Fibroblast of lung (primary cell): ENCODE measurements around the gene PDE2A. TPM values are rescaled to one million over a fixed set of nuclear protein-coding genes. Genes with fewer than 3 reads are reported as not detected.
A peak's percentile ranks its signal among the peaks of the same experiment; 100 is the strongest.

Source experiments
- DNase-seq, 2 donors: peaks; one replicate each; pipeline versions ENCODE4 v3.0.0 to v3.0.0-alpha.2; 2010; ENCODE audit warnings: low read depth in 2 of 2
- H2AFZ ChIP-seq: 2 replicates; pipeline ENCODE4 v1.5.1; 2012; ENCODE audit warnings: low read length, control low read depth, inconsistent platforms
- H3K27ac ChIP-seq: 2 replicates; pipeline ENCODE4 v1.5.1; 2011; ENCODE audit warnings: low read length, control low read depth; ENCODE audit not compliant: insufficient read depth
- H3K27me3 ChIP-seq: 2 replicates; pipeline ENCODE4 v1.5.1; 2011; ENCODE audit warnings: mild to moderate bottlenecking, low read length; ENCODE audit not compliant: control insufficient read depth, insufficient read depth
- H3K36me3 ChIP-seq: 2 replicates; pipeline ENCODE4 v1.5.1; 2011; ENCODE audit warnings: low read length; ENCODE audit not compliant: control insufficient read depth, insufficient read depth
- H3K4me1 ChIP-seq: 2 replicates; pipeline ENCODE4 v1.5.1; 2011; ENCODE audit warnings: low read length; ENCODE audit not compliant: control insufficient read depth, insufficient read depth; ENCODE audit errors: extremely low read depth
- H3K4me2 ChIP-seq: 2 replicates; pipeline ENCODE4 v1.5.1; 2011; ENCODE audit warnings: low read length, control low read depth; ENCODE audit not compliant: insufficient read depth; ENCODE audit errors: extremely low read depth
- H3K4me3 ChIP-seq, 4 experiments: fragments of 200-600 bp in 1 of 4; sonication (generic) in 1 of 4; replicated peaks in 1 of 4; 2 replicates each; pipeline ENCODE4 v1.5.1; 2011 to 2016; ENCODE audit warnings: low read length in 4 of 4, low read depth in 3 of 4, mild to moderate bottlenecking in 3 of 4, control low read depth in 2 of 4, inconsistent platforms in 1 of 4, mixed read lengths in 1 of 4; ENCODE audit not compliant: insufficient read depth in 1 of 4; ENCODE audit errors: control extremely low read depth in 1 of 4
- H3K79me2 ChIP-seq: 2 replicates; pipeline ENCODE4 v1.5.1; 2012; ENCODE audit warnings: mild to moderate bottlenecking, low read length, inconsistent platforms; ENCODE audit not compliant: control insufficient read depth, insufficient read depth
- H3K9ac ChIP-seq: 2 replicates; pipeline ENCODE4 v1.5.1; 2011; ENCODE audit warnings: mild to moderate bottlenecking, low read length, control low read depth; ENCODE audit not compliant: insufficient read depth
- H3K9me3 ChIP-seq: 2 replicates; pipeline ENCODE4 v1.5.1; 2012; ENCODE audit warnings: low read depth, low read length; ENCODE audit not compliant: control insufficient read depth, insufficient read depth
- H4K20me1 ChIP-seq: 2 replicates; pipeline ENCODE4 v1.5.1; 2011; ENCODE audit warnings: low read length; ENCODE audit not compliant: control insufficient read depth, insufficient read depth; ENCODE audit errors: extremely low read depth
- CTCF ChIP-seq, 2 donors: IDR thresholded peaks in 1 of 2; conservative IDR thresholded peaks in 1 of 2; 1 replicate in 1 of 2; 2 replicates in 1 of 2; pipeline ENCODE4 v1.5.1; 2011 to 2012; ENCODE audit warnings: low read length in 2 of 2, control low read depth in 1 of 2, inconsistent platforms in 1 of 2, low read depth in 1 of 2, mild to moderate bottlenecking in 1 of 2
- EZH2 ChIP-seq: IDR thresholded peaks from 2 replicates; pipeline ENCODE4 v1.5.1; 2012; ENCODE audit warnings: low read length, control low read depth, mild to moderate bottlenecking; ENCODE audit errors: missing control alignments
- polyA plus RNA-seq, 2 donors: library from polyadenylated mRNA; depleted of rRNA in 1 of 2; stranded (reverse) in 1 of 2; unstranded in 1 of 2; fragments of >200 nt; gene quantifications; 2 replicates each; pipeline ENCODE4 v1.2.1, GENCODE V29; 2011 to 2012; ENCODE audit warnings: missing spikeins in 1 of 2
- total RNA-seq: library from RNA; depleted of rRNA; stranded (reverse); fragments of >200 nt; gene quantifications from 2 replicates; pipeline ENCODE4 v1.2.1, GENCODE V29; 2014

PDE2A gene
- total and polyA plus RNA-seq, 2 donors (not counting 1 experiment from before 2014, with no cell fraction given): 0.50 to 2.6 TPM

GRCh38 chr11:72605973-72606747 lies 68.1 kb downstream of the PDE2A start:
- peak in 1 of 2 donors; percentile 56 for DNase-seq
- no peak for TF ChIP-seq CTCF (conservative IDR thresholded peaks at IDR 0.05 in 1 of 2, IDR thresholded peaks at IDR 0.05 in 1 of 2; ENCODE audit: low read depth in 1 of 2, low read length in 2 of 2)
- peak; percentile 49 for TF ChIP-seq EZH2
- H4K20me1 ChIP-seq: no peaks in the 10 kb centered on the region
- H3K27me3 ChIP-seq: peaks cover 18% of the 10 kb centered on the region
- no peak overlapping the region for H3K27ac ChIP-seq
- no peak overlapping the region for H2AFZ ChIP-seq
- H3K36me3 ChIP-seq: no peaks in the 10 kb centered on the region
- no peaks in the 10 kb centered on the region for H3K9me3 ChIP-seq
- H3K79me2 ChIP-seq: no peaks in the 10 kb centered on the region
- no peak overlapping the region for H3K4me3 ChIP-seq
- H3K9ac ChIP-seq: no peak overlapping the region
- H3K4me2 ChIP-seq: no peak overlapping the region
- H3K4me1 ChIP-seq: no peaks in the 10 kb centered on the region

GRCh38 chr11:72604256-72604655 lies 70.0 kb downstream of the PDE2A start:
- no peak overlapping the region for H2AFZ ChIP-seq

More at GRCh38 chr11:72604256-72604655, 70.0 kb downstream of the PDE2A start:
- H3K27ac ChIP-seq: no peak overlapping the region
- peaks cover 18% of the 10 kb centered on the region for H3K27me3 ChIP-seq
- DNase-seq: no peak
- no peak overlapping the region for H3K4me3 ChIP-seq
- H3K36me3 ChIP-seq: no peaks in the 10 kb centered on the region
- H3K4me1 ChIP-seq: no peaks in the 10 kb centered on the region
- no peak overlapping the region for H3K4me2 ChIP-seq
- H3K79me2 ChIP-seq: no peaks in the 10 kb centered on the region
- no peak overlapping the region for H3K9ac ChIP-seq
- TF ChIP-seq EZH2 (no peak), CTCF (conservative IDR thresholded peaks at IDR 0.05 in 1 of 2, IDR thresholded peaks at IDR 0.05 in 1 of 2; ENCODE audit: low read depth in 1 of 2, low read length in 2 of 2) (no peak)
- no peaks in the 10 kb centered on the region for H3K9me3 ChIP-seq
- no peaks in the 10 kb centered on the region for H4K20me1 ChIP-seq
